ENCODE data around the gene NBEA.
"Not testable (repeated sequence)": the region's sequence is repeated elsewhere in the genome, so short reads cannot be mapped to it uniquely, and the experiment has no call there.

The NBEA gene

GRCh38 chr13:35649162-35649561 lies 707.1 kb downstream of the NBEA start:
- H3K4me3 ChIP-seq (ENCODE audit: low read length) = no peak overlapping the region
- H3K36me3 ChIP-seq (ENCODE audit: control insufficient read depth, low read depth, low read length) = no peaks in the 10 kb centered on the region
- H3K4me1 ChIP-seq (ENCODE audit: control insufficient read depth, low read depth, low read length) = no peaks in the 10 kb centered on the region
- H3K27me3 ChIP-seq (ENCODE audit: control insufficient read depth, insufficient read depth, low read length) = no peaks in the 10 kb centered on the region
- H3K9me3 ChIP-seq (ENCODE audit: control insufficient read depth, low read depth, low read length) = no peaks in the 10 kb centered on the region
- no peak overlapping the region for H3K27ac ChIP-seq (ENCODE audit: low read length)
- H3K9ac ChIP-seq (ENCODE audit: low read length) = no peak overlapping the region

- Histone ChIP-seq H3K9me3 (ENCODE audit: control insufficient read depth, low read depth, low read length) (no peaks in the 10 kb centered on the region), H3K27me3 (ENCODE audit: control insufficient read depth, insufficient read depth, low read length) (no peaks in the 10 kb centered on the region), H3K9ac (ENCODE audit: low read length) (no peak overlapping the region), H3K27ac (ENCODE audit: low read length) (no peak overlapping the region), H3K4me3 (ENCODE audit: low read length) (no peak overlapping the region), H3K4me1 (ENCODE audit: control insufficient read depth, low read depth, low read length) (no peaks in the 10 kb centered on the region), H3K36me3 (ENCODE audit: control insufficient read depth, low read depth, low read length) (no peaks in the 10 kb centered on the region)
Measured at GRCh38 chr13:35659796-35660195, 717.7 kb downstream of the NBEA start.

GRCh38 chr13:35664747-35665146 lies 722.7 kb downstream of the NBEA start:
- Histone ChIP-seq H3K27me3 (ENCODE audit: control insufficient read depth, insufficient read depth, low read length) (no peaks in the 10 kb centered on the region), H3K4me1 (ENCODE audit: control insufficient read depth, low read depth, low read length) (no peaks in the 10 kb centered on the region), H3K4me3 (ENCODE audit: low read length) (no peak overlapping the region), H3K27ac (ENCODE audit: low read length) (no peak overlapping the region), H3K9ac (ENCODE audit: low read length) (no peak overlapping the region), H3K9me3 (ENCODE audit: control insufficient read depth, low read depth, low read length) (no peaks in the 10 kb centered on the region), H3K36me3 (ENCODE audit: control insufficient read depth, low read depth, low read length) (no peaks in the 10 kb centered on the region)

GRCh38 chr13:35669321-35669720 lies 727.3 kb downstream of the NBEA start:
- Histone ChIP-seq H3K9me3 (ENCODE audit: control insufficient read depth, low read depth, low read length) (no peaks in the 10 kb centered on the region), H3K9ac (ENCODE audit: low read length) (no peak overlapping the region), H3K27ac (ENCODE audit: low read length) (no peak overlapping the region), H3K4me1 (ENCODE audit: control insufficient read depth, low read depth, low read length) (no peaks in the 10 kb centered on the region), H3K27me3 (ENCODE audit: control insufficient read depth, insufficient read depth, low read length) (no peaks in the 10 kb centered on the region), H3K36me3 (ENCODE audit: control insufficient read depth, low read depth, low read length) (no peaks in the 10 kb centered on the region), H3K4me3 (ENCODE audit: low read length) (no peak overlapping the region)

GRCh38 chr13:35672611-35673010 lies 730.5 kb downstream of the NBEA start:
- Histone ChIP-seq H3K9me3 (ENCODE audit: control insufficient read depth, low read depth, low read length) (no peaks in the 10 kb centered on the region), H3K27ac (ENCODE audit: low read length) (no peak overlapping the region), H3K27me3 (ENCODE audit: control insufficient read depth, insufficient read depth, low read length) (no peaks in the 10 kb centered on the region), H3K36me3 (ENCODE audit: control insufficient read depth, low read depth, low read length) (no peaks in the 10 kb centered on the region), H3K4me3 (ENCODE audit: low read length) (no peak overlapping the region), H3K4me1 (ENCODE audit: control insufficient read depth, low read depth, low read length) (no peaks in the 10 kb centered on the region), H3K9ac (ENCODE audit: low read length) (no peak overlapping the region)

GRCh38 chr13:35675651-35676050 lies 733.6 kb downstream of the NBEA start:
- Histone ChIP-seq H3K9me3 (ENCODE audit: control insufficient read depth, low read depth, low read length) (no peaks in the 10 kb centered on the region), H3K27me3 (ENCODE audit: control insufficient read depth, insufficient read depth, low read length) (no peaks in the 10 kb centered on the region), H3K36me3 (ENCODE audit: control insufficient read depth, low read depth, low read length) (no peaks in the 10 kb centered on the region), H3K4me3 (ENCODE audit: low read length) (no peak overlapping the region), H3K27ac (ENCODE audit: low read length) (no peak overlapping the region), H3K9ac (ENCODE audit: low read length) (no peak overlapping the region), H3K4me1 (ENCODE audit: control insufficient read depth, low read depth, low read length) (no peaks in the 10 kb centered on the region)

- H3K27ac ChIP-seq (ENCODE audit: low read length); H3K4me3 ChIP-seq (ENCODE audit: low read length); H3K36me3 ChIP-seq (ENCODE audit: control insufficient read depth, low read depth, low read length); H3K9me3 ChIP-seq (ENCODE audit: control insufficient read depth, low read depth, low read length); H3K4me1 ChIP-seq (ENCODE audit: control insufficient read depth, low read depth, low read length); H3K27me3 ChIP-seq (ENCODE audit: control insufficient read depth, insufficient read depth, low read length); H3K9ac ChIP-seq (ENCODE audit: low read length): not testable (repeated sequence)
Measured at GRCh38 chr13:35677863-35678262, 735.8 kb downstream of the NBEA start.

GRCh38 chr13:35681685-35682084 lies 739.6 kb downstream of the NBEA start:
- no peaks in the 10 kb centered on the region for H3K4me1 ChIP-seq (ENCODE audit: control insufficient read depth, low read depth, low read length)
- no peak overlapping the region for H3K9ac ChIP-seq (ENCODE audit: low read length)
- H3K27ac ChIP-seq (ENCODE audit: low read length) = no peak overlapping the region
- no peaks in the 10 kb centered on the region for H3K27me3 ChIP-seq (ENCODE audit: control insufficient read depth, insufficient read depth, low read length)
- no peaks in the 10 kb centered on the region for H3K9me3 ChIP-seq (ENCODE audit: control insufficient read depth, low read depth, low read length)
- H3K4me3 ChIP-seq (ENCODE audit: low read length) = no peak overlapping the region
- no peaks in the 10 kb centered on the region for H3K36me3 ChIP-seq (ENCODE audit: control insufficient read depth, low read depth, low read length)

GRCh38 chr13:35684432-35684831 lies 742.4 kb downstream of the NBEA start:
- Histone ChIP-seq H3K4me1 (ENCODE audit: control insufficient read depth, low read depth, low read length) (no peaks in the 10 kb centered on the region), H3K9me3 (ENCODE audit: control insufficient read depth, low read depth, low read length) (no peaks in the 10 kb centered on the region), H3K27me3 (ENCODE audit: control insufficient read depth, insufficient read depth, low read length) (no peaks in the 10 kb centered on the region), H3K4me3 (ENCODE audit: low read length) (no peak overlapping the region), H3K9ac (ENCODE audit: low read length) (no peak overlapping the region), H3K27ac (ENCODE audit: low read length) (no peak overlapping the region), H3K36me3 (ENCODE audit: control insufficient read depth, low read depth, low read length) (no peaks in the 10 kb centered on the region)

GRCh38 chr13:35687336-35687735 lies 745.3 kb downstream of the NBEA start:
- H3K27ac ChIP-seq (ENCODE audit: low read length) = no peak overlapping the region
- H3K9ac ChIP-seq (ENCODE audit: low read length) = no peak overlapping the region
- no peaks in the 10 kb centered on the region for H3K27me3 ChIP-seq (ENCODE audit: control insufficient read depth, insufficient read depth, low read length)
- no peak overlapping the region for H3K4me3 ChIP-seq (ENCODE audit: low read length)
- H3K9me3 ChIP-seq (ENCODE audit: control insufficient read depth, low read depth, low read length) = no peaks in the 10 kb centered on the region
- H3K36me3 ChIP-seq (ENCODE audit: control insufficient read depth, low read depth, low read length) = no peaks in the 10 kb centered on the region
- H3K4me1 ChIP-seq (ENCODE audit: control insufficient read depth, low read depth, low read length) = no peaks in the 10 kb centered on the region

- Histone ChIP-seq H3K9me3 (ENCODE audit: control insufficient read depth, low read depth, low read length) (no peaks in the 10 kb centered on the region), H3K4me3 (ENCODE audit: low read length) (no peak overlapping the region), H3K36me3 (ENCODE audit: control insufficient read depth, low read depth, low read length) (no peaks in the 10 kb centered on the region), H3K4me1 (ENCODE audit: control insufficient read depth, low read depth, low read length) (no peaks in the 10 kb centered on the region), H3K27me3 (ENCODE audit: control insufficient read depth, insufficient read depth, low read length) (no peaks in the 10 kb centered on the region), H3K27ac (ENCODE audit: low read length) (no peak overlapping the region), H3K9ac (ENCODE audit: low read length) (no peak overlapping the region)
Measured at GRCh38 chr13:35690581-35691207, 748.6 kb downstream of the NBEA start.

- Histone ChIP-seq H3K36me3 (ENCODE audit: control insufficient read depth, low read depth, low read length) (no peaks in the 10 kb centered on the region), H3K27ac (ENCODE audit: low read length) (no peak overlapping the region), H3K9ac (ENCODE audit: low read length) (no peak overlapping the region), H3K4me1 (ENCODE audit: control insufficient read depth, low read depth, low read length) (peaks cover 7% of the 10 kb centered on the region), H3K9me3 (ENCODE audit: control insufficient read depth, low read depth, low read length) (no peaks in the 10 kb centered on the region), H3K27me3 (ENCODE audit: control insufficient read depth, insufficient read depth, low read length) (no peaks in the 10 kb centered on the region), H3K4me3 (ENCODE audit: low read length) (no peak overlapping the region)
Measured at GRCh38 chr13:35693134-35693784, 751.2 kb downstream of the NBEA start.

Data from iPS-18a (cell line).